Measurements from ENCODE around the gene TMEM38B. TPM values are rescaled to one million over a fixed set of nuclear protein-coding genes. Genes with fewer than 3 reads are reported as not detected.
"Not testable (repeated sequence)": the region's sequence is repeated elsewhere in the genome, so short reads cannot be mapped to it uniquely, and the experiment has no call there.

The TMEM38B gene
- total RNA-seq, 4 donors from 2014 or later: 4.4 to 24.3 (median 17.1) TPM

GRCh38 chr9:105700668-105701067 is 6.3 kb downstream of the TMEM38B start:
- Histone ChIP-seq H3K4me3 (no peak overlapping the region), H3K27ac (no peak overlapping the region), H3K27me3 (no peaks in the 10 kb centered on the region), H3K4me1 (no peaks in the 10 kb centered on the region), H3K36me3 (no peaks in the 10 kb centered on the region), H3K9me3 (no peaks in the 10 kb centered on the region)
- no peak for DNase-seq
- intact Hi-C loops (cut with DNase I; ENCODE audit: low total_unique reads): no loop called here
- TF ChIP-seq POLR2A (IDR thresholded peaks at IDR 0.05): no peak
- TF ChIP-seq CTCF (IDR thresholded peaks at IDR 0.05): no peak

- no peaks in the 10 kb centered on the region for H3K36me3 ChIP-seq
- H3K27me3 ChIP-seq: no peaks in the 10 kb centered on the region
- TF ChIP-seq CTCF (IDR thresholded peaks at IDR 0.05) (no peak), POLR2A (IDR thresholded peaks at IDR 0.05) (no peak)
- intact Hi-C loops (cut with DNase I; ENCODE audit: low total_unique reads): no loop called here
- DNase-seq: no peak
- no peaks in the 10 kb centered on the region for H3K4me1 ChIP-seq
- H3K9me3 ChIP-seq: no peaks in the 10 kb centered on the region
- H3K27ac ChIP-seq: no peak overlapping the region
- H3K4me3 ChIP-seq: no peak overlapping the region
Measured at GRCh38 chr9:105701145-105701544, 6.8 kb downstream of the TMEM38B start.

- TF ChIP-seq CTCF (IDR thresholded peaks at IDR 0.05) (no peak), POLR2A (IDR thresholded peaks at IDR 0.05) (no peak)
- Histone ChIP-seq H3K9me3 (no peaks in the 10 kb centered on the region), H3K36me3 (no peaks in the 10 kb centered on the region), H3K27me3 (no peaks in the 10 kb centered on the region), H3K4me3 (no peak overlapping the region), H3K27ac (no peak overlapping the region), H3K4me1 (no peaks in the 10 kb centered on the region)
- DNase-seq: no peak
- intact Hi-C loops (cut with DNase I; ENCODE audit: low total_unique reads): no loop called here
Measured at GRCh38 chr9:105702207-105702606, 7.9 kb downstream of the TMEM38B start.

- H3K9me3 ChIP-seq; H3K27me3 ChIP-seq; H3K27ac ChIP-seq; intact Hi-C loops (cut with DNase I; ENCODE audit: low total_unique reads); H3K4me3 ChIP-seq; H3K4me1 ChIP-seq; DNase-seq; H3K36me3 ChIP-seq: not testable (repeated sequence)
Measured at GRCh38 chr9:105703638-105704037, 9.3 kb downstream of the TMEM38B start.

- no peaks in the 10 kb centered on the region for H3K4me1 ChIP-seq
- H3K4me3 ChIP-seq: no peak overlapping the region
- DNase-seq: no peak
- H3K27ac ChIP-seq: no peak overlapping the region
- intact Hi-C loops (cut with DNase I; ENCODE audit: low total_unique reads): no loop called here
- TF ChIP-seq CTCF (IDR thresholded peaks at IDR 0.05): no peak
- no peak for TF ChIP-seq POLR2A (IDR thresholded peaks at IDR 0.05)
- H3K9me3 ChIP-seq: no peaks in the 10 kb centered on the region
- H3K36me3 ChIP-seq: no peaks in the 10 kb centered on the region
- no peaks in the 10 kb centered on the region for H3K27me3 ChIP-seq
Measured at GRCh38 chr9:105706156-105706555, 11.8 kb downstream of the TMEM38B start.

GRCh38 chr9:105708405-105708804 is 14.1 kb downstream of the TMEM38B start:
- no peak for TF ChIP-seq POLR2A (IDR thresholded peaks at IDR 0.05)
- TF ChIP-seq CTCF (IDR thresholded peaks at IDR 0.05): no peak
- no peaks in the 10 kb centered on the region for H3K27me3 ChIP-seq
- H3K27ac ChIP-seq: no peak overlapping the region
- no peaks in the 10 kb centered on the region for H3K4me1 ChIP-seq
- H3K36me3 ChIP-seq: no peaks in the 10 kb centered on the region
- DNase-seq: no peak
- H3K9me3 ChIP-seq: no peaks in the 10 kb centered on the region
- intact Hi-C loops (cut with DNase I; ENCODE audit: low total_unique reads): no loop called here
- no peak overlapping the region for H3K4me3 ChIP-seq
